ENCODE data around the gene ZNF283. TPM values are rescaled to one million over a fixed set of nuclear protein-coding genes. Genes with fewer than 3 reads are reported as not detected.

ZNF283 gene
- total RNA-seq, 3 donors from 2014 or later, result 7.6 to 21.8 (median 14.1) TPM

DNA sequence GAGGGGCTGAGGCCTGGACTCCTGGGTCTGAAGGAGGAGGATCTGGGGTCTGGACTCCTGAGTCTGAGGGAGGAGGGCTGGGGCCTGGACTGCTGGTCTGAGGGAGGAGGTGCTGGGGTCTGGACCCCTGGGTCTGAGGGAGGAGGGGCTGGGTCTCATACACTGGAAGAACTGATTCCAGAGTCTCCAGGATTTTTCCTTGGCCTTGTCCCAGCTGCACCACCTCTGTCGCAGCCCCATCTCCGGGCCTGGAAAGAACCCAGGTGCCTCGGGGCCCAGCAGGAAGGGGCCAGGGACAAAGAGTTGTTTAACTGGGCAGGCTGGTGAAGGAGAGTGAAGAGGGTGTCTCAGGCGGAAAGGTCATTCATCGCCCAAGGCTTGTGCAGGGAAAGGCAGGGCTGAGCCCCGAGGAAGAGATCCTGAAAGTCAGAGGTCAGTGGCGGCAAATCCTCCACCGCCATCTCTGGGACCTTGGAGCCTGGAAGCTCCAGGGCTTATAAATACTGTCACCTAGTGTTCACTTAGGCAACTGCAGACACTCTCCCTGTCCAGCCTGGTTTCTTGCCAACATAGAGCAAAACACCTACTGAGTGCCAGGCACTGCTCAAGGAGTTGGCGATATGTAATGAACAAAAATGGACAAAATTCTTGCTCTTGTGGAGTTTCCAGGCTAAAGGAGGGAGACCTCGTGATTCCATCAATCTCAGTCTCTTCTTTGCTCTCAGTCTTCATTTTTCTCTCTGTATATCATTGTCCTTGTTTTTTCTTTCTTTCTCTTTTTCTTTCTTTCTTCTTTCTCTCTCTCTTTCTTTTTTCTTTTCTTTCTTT, 41.9 kb upstream of the ZNF283 start:
- intact Hi-C loops (cut with DNase I, micrococcal nuclease), result loop anchor here (5.0 kb wide), 1 partner anchor 38 kb away; no protein-coding TSS in a partner anchor
- ATAC-seq (peak; percentile 57), DNase-seq (peak in 2 of 3 donors; percentile 68 to 79)
- H3K9me3 ChIP-seq, result no peaks in the 10 kb centered on the region
- TF ChIP-seq, protein P1, sequence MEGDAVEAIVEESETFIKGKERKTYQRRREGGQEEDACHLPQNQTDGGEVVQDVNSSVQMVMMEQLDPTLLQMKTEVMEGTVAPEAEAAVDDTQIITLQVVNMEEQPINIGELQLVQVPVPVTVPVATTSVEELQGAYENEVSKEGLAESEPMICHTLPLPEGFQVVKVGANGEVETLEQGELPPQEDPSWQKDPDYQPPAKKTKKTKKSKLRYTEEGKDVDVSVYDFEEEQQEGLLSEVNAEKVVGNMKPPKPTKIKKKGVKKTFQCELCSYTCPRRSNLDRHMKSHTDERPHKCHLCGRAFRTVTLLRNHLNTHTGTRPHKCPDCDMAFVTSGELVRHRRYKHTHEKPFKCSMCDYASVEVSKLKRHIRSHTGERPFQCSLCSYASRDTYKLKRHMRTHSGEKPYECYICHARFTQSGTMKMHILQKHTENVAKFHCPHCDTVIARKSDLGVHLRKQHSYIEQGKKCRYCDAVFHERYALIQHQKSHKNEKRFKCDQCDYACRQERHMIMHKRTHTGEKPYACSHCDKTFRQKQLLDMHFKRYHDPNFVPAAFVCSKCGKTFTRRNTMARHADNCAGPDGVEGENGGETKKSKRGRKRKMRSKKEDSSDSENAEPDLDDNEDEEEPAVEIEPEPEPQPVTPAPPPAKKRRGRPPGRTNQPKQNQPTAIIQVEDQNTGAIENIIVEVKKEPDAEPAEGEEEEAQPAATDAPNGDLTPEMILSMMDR (IDR thresholded peaks at IDR 0.05), result peak; percentile 97
- H3K4me3 ChIP-seq, result no peak overlapping the region
- H3K36me3 ChIP-seq (ENCODE audit: low read depth), result no peaks in the 10 kb centered on the region
- peaks cover 14% of the 10 kb centered on the region for H3K4me1 ChIP-seq (ENCODE audit: low read depth)

DNA sequence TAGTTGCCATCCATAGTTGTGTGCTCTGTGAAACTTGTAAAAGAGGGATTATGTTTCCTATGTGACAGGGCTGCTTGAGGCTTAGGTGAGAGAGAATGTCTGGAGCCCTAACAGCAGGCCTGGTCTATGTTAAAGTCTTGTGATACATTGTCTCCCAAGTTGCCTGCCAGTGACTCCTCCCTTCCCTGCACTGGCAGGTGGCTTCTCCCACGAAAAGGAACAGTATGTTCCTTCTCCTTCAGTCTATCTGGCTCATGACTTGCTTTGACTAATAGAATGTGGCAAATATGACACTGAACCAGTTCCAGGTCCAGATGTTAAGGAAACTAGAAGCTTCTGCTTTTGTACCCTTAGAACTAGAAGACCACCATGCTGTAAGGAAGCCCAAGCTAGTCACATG, 40.5 kb upstream of the ZNF283 start:
- DNase-seq (no peak), ATAC-seq (no peak)
- Histone ChIP-seq H3K4me3 (no peak overlapping the region), H3K36me3 (ENCODE audit: low read depth) (no peaks in the 10 kb centered on the region), H3K9me3 (no peaks in the 10 kb centered on the region), H3K4me1 (ENCODE audit: low read depth) (peaks cover 14% of the 10 kb centered on the region)
- intact Hi-C loops (cut with DNase I, micrococcal nuclease), result no loop called here
- TF ChIP-seq, protein P1 (IDR thresholded peaks at IDR 0.05), result no peak

DNA sequence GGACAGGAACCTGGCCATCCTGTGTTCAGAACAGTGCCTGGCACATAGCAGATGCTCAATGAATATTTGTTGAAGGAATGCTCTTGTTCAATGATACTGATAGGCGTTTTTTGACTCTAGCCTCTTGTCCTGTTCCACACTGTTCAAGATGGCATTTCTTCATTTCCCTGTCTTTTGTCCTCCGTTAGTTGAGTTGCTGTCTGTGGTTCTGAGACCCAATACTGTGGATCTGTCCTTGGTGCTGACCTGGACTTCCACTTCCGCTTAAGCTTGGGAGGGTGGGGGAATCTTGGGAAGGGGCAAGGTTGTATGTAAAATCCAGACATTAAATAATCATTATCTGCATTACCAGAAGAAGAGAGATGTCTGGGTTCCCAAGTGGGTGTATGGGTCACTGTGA, 38.1 kb upstream of the ZNF283 start:
- no peak for ATAC-seq
- TF ChIP-seq, protein P1 (IDR thresholded peaks at IDR 0.05), result no peak
- H3K36me3 ChIP-seq (ENCODE audit: low read depth), result no peaks in the 10 kb centered on the region

DNA sequence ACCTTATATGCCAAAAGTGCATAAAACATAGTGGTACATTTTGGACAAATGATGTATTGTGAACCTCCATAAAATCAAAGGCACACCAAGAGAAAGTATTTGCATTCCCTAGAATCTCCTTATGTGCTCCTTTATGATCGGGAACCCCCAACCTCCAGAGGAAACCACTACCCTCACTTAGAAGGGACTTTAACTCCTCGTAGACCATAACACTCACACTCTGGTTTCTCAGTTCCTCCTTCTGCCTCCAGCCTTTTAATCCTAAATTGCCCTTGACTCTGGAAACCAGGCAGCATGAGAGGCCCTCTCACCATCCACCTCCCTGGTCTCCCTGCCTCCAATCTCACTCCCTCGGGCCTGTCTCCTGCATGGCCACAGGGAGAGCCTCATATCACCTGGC, 36.5 kb upstream of the ZNF283 start:
- Histone ChIP-seq H3K4me1 (ENCODE audit: low read depth) (no peaks in the 10 kb centered on the region), H3K9me3 (no peaks in the 10 kb centered on the region), H3K36me3 (ENCODE audit: low read depth) (no peaks in the 10 kb centered on the region), H3K4me3 (no peak overlapping the region)
- TF ChIP-seq, protein P1 (IDR thresholded peaks at IDR 0.05), result no peak
- intact Hi-C loops (cut with DNase I, micrococcal nuclease), result no loop called here
- DNase-seq (no peak), ATAC-seq (no peak)

More for the DNA sequence above, 38.1 kb upstream of the ZNF283 start:
- Histone ChIP-seq H3K9me3 (no peaks in the 10 kb centered on the region), H3K4me1 (ENCODE audit: low read depth) (peaks cover 6% of the 10 kb centered on the region), H3K4me3 (no peak overlapping the region)
- intact Hi-C loops (cut with DNase I, micrococcal nuclease), result no loop called here
- peak in 1 of 3 donors; percentile 60 for DNase-seq

DNA sequence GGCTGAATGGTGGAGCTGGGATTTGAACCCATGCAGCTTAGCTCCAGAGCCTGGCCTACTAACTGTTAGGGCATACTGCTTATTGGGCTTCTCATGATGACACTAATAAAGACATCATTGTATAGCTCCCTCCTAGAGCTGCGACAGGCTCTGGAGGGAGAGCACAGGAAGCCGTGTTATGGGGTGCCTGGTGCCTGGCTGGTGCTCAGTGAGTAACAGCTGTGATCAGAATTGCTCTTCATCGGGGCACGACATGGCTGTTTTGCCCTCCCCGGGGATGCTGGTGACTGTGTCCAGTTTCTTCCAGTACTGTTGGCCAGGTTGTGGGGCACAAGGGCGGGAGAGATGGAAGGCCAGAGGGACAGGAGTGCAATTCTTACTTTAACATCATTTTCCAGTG, 30.0 kb upstream of the ZNF283 start:
- intact Hi-C loops (cut with DNase I, micrococcal nuclease), result no loop called here
- ATAC-seq, result no peak

More for the DNA sequence above, 30.0 kb upstream of the ZNF283 start:
- TF ChIP-seq, protein P1 (IDR thresholded peaks at IDR 0.05), result no peak
- no peak overlapping the region for H3K4me3 ChIP-seq
- H3K4me1 ChIP-seq (ENCODE audit: low read depth), result peaks cover 4% of the 10 kb centered on the region
- no peaks in the 10 kb centered on the region for H3K9me3 ChIP-seq
- no peaks in the 10 kb centered on the region for H3K36me3 ChIP-seq (ENCODE audit: low read depth)
- DNase-seq, result no peak
